Measurements from ENCODE around the gene PLPP3.

The PLPP3 gene

GRCh38 chr1:56562891-56563452 lies 16.4 kb downstream of the PLPP3 start:
- peaks cover 6% of the 10 kb centered on the region; the same call in 1 of the 2 replicates for H3K36me3 ChIP-seq (ENCODE audit: control insufficient read depth, insufficient read depth, low read length)
- no peak overlapping the region for H3K4me3 ChIP-seq (ENCODE audit: low read depth, low read length)
- H3K9ac ChIP-seq (ENCODE audit: low read depth, low read length) = no peak overlapping the region; the same call in 1 of the 2 replicates
- H3K27ac ChIP-seq (ENCODE audit: low read depth, low read length) = peak overlapping the region; percentile 63
- H3K27me3 ChIP-seq (ENCODE audit: control insufficient read depth, insufficient read depth, low read length) = no peaks in the 10 kb centered on the region
- H3K9me3 ChIP-seq (ENCODE audit: control insufficient read depth, insufficient read depth, low read length) = no peaks in the 10 kb centered on the region
- H3K4me1 ChIP-seq (ENCODE audit: control insufficient read depth, insufficient read depth, low read length) = peaks cover 79% of the 10 kb centered on the region

GRCh38 chr1:56561227-56562019 lies 17.9 kb downstream of the PLPP3 start:
- Histone ChIP-seq H3K27ac (ENCODE audit: low read depth, low read length) (no peak overlapping the region), H3K27me3 (ENCODE audit: control insufficient read depth, insufficient read depth, low read length) (no peaks in the 10 kb centered on the region), H3K4me1 (ENCODE audit: control insufficient read depth, insufficient read depth, low read length) (peaks cover 81% of the 10 kb centered on the region), H3K9me3 (ENCODE audit: control insufficient read depth, insufficient read depth, low read length) (no peaks in the 10 kb centered on the region), H3K4me3 (ENCODE audit: low read depth, low read length) (no peak overlapping the region), H3K36me3 (ENCODE audit: control insufficient read depth, insufficient read depth, low read length) (peaks cover 6% of the 10 kb centered on the region; the same call in 1 of the 2 replicates), H3K9ac (ENCODE audit: low read depth, low read length) (no peak overlapping the region)

GRCh38 chr1:56557746-56558145 lies 21.6 kb downstream of the PLPP3 start:
- Histone ChIP-seq H3K27ac (ENCODE audit: low read depth, low read length) (no peak overlapping the region), H3K36me3 (ENCODE audit: control insufficient read depth, insufficient read depth, low read length) (peaks cover 3% of the 10 kb centered on the region), H3K4me1 (ENCODE audit: control insufficient read depth, insufficient read depth, low read length) (peaks cover 67% of the 10 kb centered on the region)

GRCh38 chr1:56555448-56555847 lies 23.9 kb downstream of the PLPP3 start:
- H3K4me1 ChIP-seq (ENCODE audit: control insufficient read depth, insufficient read depth, low read length) = peaks cover 75% of the 10 kb centered on the region

More at GRCh38 chr1:56557746-56558145, 21.6 kb downstream of the PLPP3 start:
- Histone ChIP-seq H3K27me3 (ENCODE audit: control insufficient read depth, insufficient read depth, low read length) (no peaks in the 10 kb centered on the region), H3K9ac (ENCODE audit: low read depth, low read length) (no peak overlapping the region), H3K9me3 (ENCODE audit: control insufficient read depth, insufficient read depth, low read length) (no peaks in the 10 kb centered on the region), H3K4me3 (ENCODE audit: low read depth, low read length) (no peak overlapping the region)

GRCh38 chr1:56553046-56553445 lies 26.3 kb downstream of the PLPP3 start:
- Histone ChIP-seq H3K4me3 (ENCODE audit: low read depth, low read length) (no peak overlapping the region), H3K27ac (ENCODE audit: low read depth, low read length) (no peak overlapping the region), H3K9me3 (ENCODE audit: control insufficient read depth, insufficient read depth, low read length) (no peaks in the 10 kb centered on the region), H3K4me1 (ENCODE audit: control insufficient read depth, insufficient read depth, low read length) (peaks cover 78% of the 10 kb centered on the region), H3K27me3 (ENCODE audit: control insufficient read depth, insufficient read depth, low read length) (no peaks in the 10 kb centered on the region), H3K9ac (ENCODE audit: low read depth, low read length) (no peak overlapping the region), H3K36me3 (ENCODE audit: control insufficient read depth, insufficient read depth, low read length) (no peaks in the 10 kb centered on the region; the same call in 1 of the 2 replicates)

More at GRCh38 chr1:56555448-56555847, 23.9 kb downstream of the PLPP3 start:
- no peak overlapping the region for H3K9ac ChIP-seq (ENCODE audit: low read depth, low read length)
- no peaks in the 10 kb centered on the region for H3K9me3 ChIP-seq (ENCODE audit: control insufficient read depth, insufficient read depth, low read length)
- H3K27ac ChIP-seq (ENCODE audit: low read depth, low read length) = no peak overlapping the region
- H3K36me3 ChIP-seq (ENCODE audit: control insufficient read depth, insufficient read depth, low read length) = peaks cover 3% of the 10 kb centered on the region
- H3K27me3 ChIP-seq (ENCODE audit: control insufficient read depth, insufficient read depth, low read length) = no peaks in the 10 kb centered on the region
- H3K4me3 ChIP-seq (ENCODE audit: low read depth, low read length) = no peak overlapping the region

GRCh38 chr1:56552349-56552748 lies 27.0 kb downstream of the PLPP3 start:
- Histone ChIP-seq H3K4me1 (ENCODE audit: control insufficient read depth, insufficient read depth, low read length) (peaks cover 78% of the 10 kb centered on the region), H3K36me3 (ENCODE audit: control insufficient read depth, insufficient read depth, low read length) (no peaks in the 10 kb centered on the region; the same call in 1 of the 2 replicates), H3K4me3 (ENCODE audit: low read depth, low read length) (no peak overlapping the region), H3K27me3 (ENCODE audit: control insufficient read depth, insufficient read depth, low read length) (no peaks in the 10 kb centered on the region), H3K9ac (ENCODE audit: low read depth, low read length) (no peak overlapping the region), H3K27ac (ENCODE audit: low read depth, low read length) (peak overlapping the region; percentile 62), H3K9me3 (ENCODE audit: control insufficient read depth, insufficient read depth, low read length) (no peaks in the 10 kb centered on the region)

- Histone ChIP-seq H3K27ac (ENCODE audit: low read depth, low read length) (peak overlapping the region; percentile 93), H3K4me1 (ENCODE audit: control insufficient read depth, insufficient read depth, low read length) (peaks cover 82% of the 10 kb centered on the region), H3K9ac (ENCODE audit: low read depth, low read length) (no peak overlapping the region), H3K36me3 (ENCODE audit: control insufficient read depth, insufficient read depth, low read length) (no peaks in the 10 kb centered on the region; the same call in 1 of the 2 replicates), H3K27me3 (ENCODE audit: control insufficient read depth, insufficient read depth, low read length) (no peaks in the 10 kb centered on the region), H3K4me3 (ENCODE audit: low read depth, low read length) (no peak overlapping the region), H3K9me3 (ENCODE audit: control insufficient read depth, insufficient read depth, low read length) (no peaks in the 10 kb centered on the region)
These were observed 27.7 kb downstream of the PLPP3 start for GRCh38 chr1:56551691-56552090.

- Histone ChIP-seq H3K9ac (ENCODE audit: low read depth, low read length) (no peak overlapping the region), H3K9me3 (ENCODE audit: control insufficient read depth, insufficient read depth, low read length) (no peaks in the 10 kb centered on the region), H3K4me1 (ENCODE audit: control insufficient read depth, insufficient read depth, low read length) (peaks cover 79% of the 10 kb centered on the region), H3K36me3 (ENCODE audit: control insufficient read depth, insufficient read depth, low read length) (no peaks in the 10 kb centered on the region; the same call in 1 of the 2 replicates), H3K27ac (ENCODE audit: low read depth, low read length) (peak overlapping the region; percentile 93), H3K27me3 (ENCODE audit: control insufficient read depth, insufficient read depth, low read length) (no peaks in the 10 kb centered on the region), H3K4me3 (ENCODE audit: low read depth, low read length) (peak overlapping the region; percentile 8; the same call in 1 of the 2 replicates)
These were observed 28.5 kb downstream of the PLPP3 start for GRCh38 chr1:56550859-56551188.

- Histone ChIP-seq H3K4me1 (ENCODE audit: control insufficient read depth, insufficient read depth, low read length) (peaks cover 79% of the 10 kb centered on the region), H3K4me3 (ENCODE audit: low read depth, low read length) (peak overlapping the region; percentile 43), H3K27me3 (ENCODE audit: control insufficient read depth, insufficient read depth, low read length) (no peaks in the 10 kb centered on the region), H3K9ac (ENCODE audit: low read depth, low read length) (no peak overlapping the region; the same call in 1 of the 2 replicates), H3K9me3 (ENCODE audit: control insufficient read depth, insufficient read depth, low read length) (no peaks in the 10 kb centered on the region), H3K36me3 (ENCODE audit: control insufficient read depth, insufficient read depth, low read length) (no peaks in the 10 kb centered on the region; the same call in 1 of the 2 replicates), H3K27ac (ENCODE audit: low read depth, low read length) (peak overlapping the region; percentile 93)
These were observed 29.1 kb downstream of the PLPP3 start for GRCh38 chr1:56550138-56550858.

- H3K27me3 ChIP-seq (ENCODE audit: control insufficient read depth, insufficient read depth, low read length) = no peaks in the 10 kb centered on the region
- H3K4me3 ChIP-seq (ENCODE audit: low read depth, low read length) = no peak overlapping the region
- H3K36me3 ChIP-seq (ENCODE audit: control insufficient read depth, insufficient read depth, low read length) = no peaks in the 10 kb centered on the region; the same call in 1 of the 2 replicates
- H3K9me3 ChIP-seq (ENCODE audit: control insufficient read depth, insufficient read depth, low read length) = no peaks in the 10 kb centered on the region
- no peak overlapping the region for H3K9ac ChIP-seq (ENCODE audit: low read depth, low read length)
- H3K27ac ChIP-seq (ENCODE audit: low read depth, low read length) = no peak overlapping the region
- H3K4me1 ChIP-seq (ENCODE audit: control insufficient read depth, insufficient read depth, low read length) = peaks cover 92% of the 10 kb centered on the region
These were observed 30.8 kb downstream of the PLPP3 start for GRCh38 chr1:56548571-56548970.
